ENCODE results near the gene TACR1. TPM values are rescaled to one million over a fixed set of nuclear protein-coding genes. Genes with fewer than 3 reads are reported as not detected.

Gene TACR1
- total RNA-seq, 4 donors from 2014 or later: 1.2 to 6.5 (median 2.7) TPM

- 95% methylated on average over 5 of the region's 5 CpGs for WGBS
- Histone ChIP-seq H3K4me1 (no peaks in the 10 kb centered on the region), H3K4me3 (no peak overlapping the region), H3K27ac (replicated peaks in 1 of 4) (no peak overlapping the region), H3K36me3 (no peaks in the 10 kb centered on the region), H3K9me3 (no peaks in the 10 kb centered on the region), H3K27me3 (no peaks in the 10 kb centered on the region)
- TF ChIP-seq POLR2AphosphoS5 (IDR thresholded peaks at IDR 0.05): no peak
- TF ChIP-seq CTCF (IDR thresholded peaks at IDR 0.05): no peak
- TF ChIP-seq POLR2A (IDR thresholded peaks at IDR 0.05; ENCODE audit: low read depth): no peak
- TF ChIP-seq EP300 (IDR thresholded peaks at IDR 0.05): no peak
- DNase-seq (ENCODE audit: extremely low spot score): peak; percentile 90
- intact Hi-C loops (cut with DNase I): no loop called here
Observed at GRCh38 chr2:75090770-75091515, 108.4 kb downstream of the TACR1 start.

GRCh38 chr2:75089471-75089870 is 109.8 kb downstream of the TACR1 start:
- H3K27ac ChIP-seq (replicated peaks in 1 of 4): no peak overlapping the region
- no peaks in the 10 kb centered on the region for H3K9me3 ChIP-seq
- no peaks in the 10 kb centered on the region for H3K4me1 ChIP-seq
- peak; percentile 50 for DNase-seq (ENCODE audit: extremely low spot score)
- no peaks in the 10 kb centered on the region for H3K36me3 ChIP-seq
- no peaks in the 10 kb centered on the region for H3K27me3 ChIP-seq
- H3K4me3 ChIP-seq: no peak overlapping the region
- 95% methylated on average over 3 of the region's 3 CpGs for WGBS
- TF ChIP-seq POLR2AphosphoS5 (IDR thresholded peaks at IDR 0.05) (no peak), EP300 (IDR thresholded peaks at IDR 0.05) (no peak), CTCF (IDR thresholded peaks at IDR 0.05) (no peak), POLR2A (IDR thresholded peaks at IDR 0.05; ENCODE audit: low read depth) (no peak)
- intact Hi-C loops (cut with DNase I): no loop called here

DNA sequence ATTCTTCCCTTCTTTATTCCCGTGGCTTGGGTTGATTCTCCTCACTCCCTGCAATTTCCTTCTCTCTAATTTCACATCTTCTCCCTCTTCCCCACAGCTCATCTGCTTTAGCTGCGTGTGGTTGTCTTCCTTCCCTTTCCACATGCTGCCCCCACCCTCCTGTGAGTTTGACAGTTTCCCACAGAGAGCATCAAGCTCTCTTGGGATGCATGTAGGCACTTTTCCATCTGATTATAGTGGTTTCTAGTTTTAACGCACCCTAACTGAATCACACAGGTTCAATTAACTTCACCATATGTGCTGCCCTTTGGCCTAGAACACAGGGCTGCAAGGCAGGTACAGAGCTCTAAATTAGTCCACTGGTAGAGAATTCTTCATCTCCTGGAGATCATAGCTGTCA is 110.5 kb downstream of the TACR1 start:
- Histone ChIP-seq H3K27me3 (no peaks in the 10 kb centered on the region), H3K9me3 (no peaks in the 10 kb centered on the region), H3K36me3 (no peaks in the 10 kb centered on the region), H3K4me3 (no peak overlapping the region), H3K27ac (replicated peaks in 1 of 4) (no peak overlapping the region), H3K4me1 (no peaks in the 10 kb centered on the region)
- intact Hi-C loops (cut with DNase I): no loop called here
- WGBS: 86% methylated on average over 3 of the region's 3 CpGs
- TF ChIP-seq POLR2AphosphoS5 (IDR thresholded peaks at IDR 0.05) (no peak), CTCF (IDR thresholded peaks at IDR 0.05) (no peak), POLR2A (IDR thresholded peaks at IDR 0.05; ENCODE audit: low read depth) (no peak), EP300 (IDR thresholded peaks at IDR 0.05) (no peak)
- peak; percentile 47 for DNase-seq (ENCODE audit: extremely low spot score)

DNA sequence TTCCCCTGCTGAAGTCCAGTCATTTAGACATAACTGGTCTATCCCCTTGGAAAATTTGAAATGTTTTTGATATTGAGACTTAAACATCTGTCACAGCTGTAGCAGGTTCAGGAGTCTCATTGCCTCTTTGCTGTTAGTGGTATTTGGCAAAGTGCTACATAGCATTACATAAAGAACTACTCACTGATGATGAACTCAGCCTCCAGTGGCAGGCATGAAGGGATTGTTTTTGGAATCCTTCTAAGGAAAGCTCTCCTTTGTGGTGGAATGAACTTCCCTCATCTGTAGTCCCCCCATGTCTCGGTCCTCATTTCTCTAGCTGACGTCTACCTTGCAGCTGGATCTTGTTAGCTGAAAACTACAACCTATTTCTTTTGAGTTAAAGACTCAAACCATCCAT is 111.6 kb downstream of the TACR1 start:
- no peak overlapping the region for H3K27ac ChIP-seq (replicated peaks in 1 of 4)

More for the DNA sequence above, 111.6 kb downstream of the TACR1 start:
- Histone ChIP-seq H3K4me1 (no peaks in the 10 kb centered on the region), H3K9me3 (no peaks in the 10 kb centered on the region), H3K4me3 (no peak overlapping the region), H3K27me3 (no peaks in the 10 kb centered on the region), H3K36me3 (no peaks in the 10 kb centered on the region)
- no peak for DNase-seq (ENCODE audit: extremely low spot score)
- WGBS: 53% methylated on average over 2 of the region's 2 CpGs
- TF ChIP-seq EP300 (IDR thresholded peaks at IDR 0.05) (no peak), POLR2AphosphoS5 (IDR thresholded peaks at IDR 0.05) (no peak), POLR2A (IDR thresholded peaks at IDR 0.05; ENCODE audit: low read depth) (no peak), CTCF (IDR thresholded peaks at IDR 0.05) (no peak)
- intact Hi-C loops (cut with DNase I): no loop called here
